Transverse colon (tissue), 4 donors: ENCODE data around the gene KAZN. TPM values are rescaled to one million over a fixed set of nuclear protein-coding genes. Genes with fewer than 3 reads are reported as not detected.

Experiments used
- DNase-seq: peaks from one replicate; pipeline ENCODE4 v3.0.0-alpha.2; 2019
- H3K27ac ChIP-seq, 4 donors: fragments of 200-600 bp; sonication (generic); 2 replicates each; pipeline ENCODE4 v1.5.1; 2016 to 2018; ENCODE audit warnings: inconsistent platforms in 4 of 4
- H3K27me3 ChIP-seq: fragments of 200-600 bp; sonication (generic); 2 replicates; pipeline ENCODE4 v1.5.1; 2017; ENCODE audit warnings: inconsistent platforms
- H3K36me3 ChIP-seq, 4 donors: fragments of 200-600 bp; sonication (generic); 2 replicates each; pipeline ENCODE4 v1.5.1; 2017 to 2019; ENCODE audit warnings: inconsistent platforms in 4 of 4
- H3K4me1 ChIP-seq, 4 donors: fragments of 200-600 bp; sonication (generic); 2 replicates each; pipeline ENCODE4 v1.5.1; 2017 to 2020; ENCODE audit warnings: inconsistent platforms in 4 of 4
- H3K4me3 ChIP-seq, 4 donors: fragments of 200-600 bp; sonication (generic); 1 replicate in 1 of 4; 2 replicates in 3 of 4; pipeline versions ENCODE4 v1.5.1 to v1.6.1; 2017 to 2019; ENCODE audit warnings: inconsistent platforms in 4 of 4
- H3K9me3 ChIP-seq, 2 donors: fragments of 200-600 bp; sonication (generic); 2 replicates each; pipeline ENCODE4 v1.5.1; 2017 to 2019; ENCODE audit warnings: inconsistent platforms in 2 of 2
- EP300 ChIP-seq: sonication (generic); formaldehyde crosslinking; IDR thresholded peaks from one replicate; pipeline ENCODE4 v1.6.1; 2017; ENCODE audit warnings: antibody characterized with exemption, low read depth
- POLR2A ChIP-seq: fragments of 450-650 bp; IDR thresholded peaks from one replicate; pipeline ENCODE4 v1.6.1; 2016; ENCODE audit warnings: antibody characterized with exemption, mild to moderate bottlenecking, moderate library complexity
- POLR2AphosphoS5 ChIP-seq, 3 donors: sonication (generic); formaldehyde crosslinking; IDR thresholded peaks; one replicate each; pipeline ENCODE4 v1.6.1; 2016; ENCODE audit warnings: antibody characterized with exemption in 3 of 3
- WGBS, 2 donors: methylation state at CpG; one replicate each; pipeline ENCODE4 v1.1.5; 2018; ENCODE audit warnings: low coverage in 1 of 2; 5-methylcytosine and 5-hydroxymethylcytosine counted together
- in situ Hi-C, 4 donors: fragments of 200-750 bp; cut with MboI; loops; one replicate each; pipeline versions ENCODE4 v1.15.0 to v1.15.1; 2017; ENCODE audit warnings: low sequenced_read_pairs in 3 of 4, low pct_ligation_motif_present in 1 of 4, low pct_unique_long_range_greater_than_20kb in 1 of 4
- intact Hi-C: fragments of 100-400 bp; cut with DNase I; formaldehyde crosslinking; loops from one replicate; pipeline ENCODE4 v1.15.1; 2023; ENCODE audit warnings: low total_unique reads
- total RNA-seq, 4 donors: library from RNA; depleted of rRNA; stranded (reverse); fragments of >200 nt; gene quantifications; one replicate each; pipeline ENCODE4 v1.1.0, GENCODE V29; 2016
- TF ChIP-seq, protein P1 (sequence below), 5 experiments: fragments of 200-600 bp in 3 of 5; fragments of 450-650 bp in 2 of 5; sonication (generic) in 3 of 5; IDR thresholded peaks; 1 replicate in 2 of 5; 2 replicates in 3 of 5; pipeline ENCODE4 v1.5.1; 2016 to 2017; ENCODE audit warnings: antibody characterized with exemption in 5 of 5, inconsistent platforms in 3 of 5, mild to moderate bottlenecking in 2 of 5, moderate library complexity in 1 of 5

KAZN gene
- total RNA-seq, 4 donors from 2014 or later: 12.0 to 17.1 (median 16.2) TPM

- 91 to 92% methylated on average over 4 to 15 of the region's 15 CpGs for WGBS, 2 donors
- TF ChIP-seq POLR2A (no peak), EP300 (no peak), POLR2AphosphoS5 (IDR thresholded peaks at IDR 0.05) (no peak)
- TF ChIP-seq, protein P1, sequence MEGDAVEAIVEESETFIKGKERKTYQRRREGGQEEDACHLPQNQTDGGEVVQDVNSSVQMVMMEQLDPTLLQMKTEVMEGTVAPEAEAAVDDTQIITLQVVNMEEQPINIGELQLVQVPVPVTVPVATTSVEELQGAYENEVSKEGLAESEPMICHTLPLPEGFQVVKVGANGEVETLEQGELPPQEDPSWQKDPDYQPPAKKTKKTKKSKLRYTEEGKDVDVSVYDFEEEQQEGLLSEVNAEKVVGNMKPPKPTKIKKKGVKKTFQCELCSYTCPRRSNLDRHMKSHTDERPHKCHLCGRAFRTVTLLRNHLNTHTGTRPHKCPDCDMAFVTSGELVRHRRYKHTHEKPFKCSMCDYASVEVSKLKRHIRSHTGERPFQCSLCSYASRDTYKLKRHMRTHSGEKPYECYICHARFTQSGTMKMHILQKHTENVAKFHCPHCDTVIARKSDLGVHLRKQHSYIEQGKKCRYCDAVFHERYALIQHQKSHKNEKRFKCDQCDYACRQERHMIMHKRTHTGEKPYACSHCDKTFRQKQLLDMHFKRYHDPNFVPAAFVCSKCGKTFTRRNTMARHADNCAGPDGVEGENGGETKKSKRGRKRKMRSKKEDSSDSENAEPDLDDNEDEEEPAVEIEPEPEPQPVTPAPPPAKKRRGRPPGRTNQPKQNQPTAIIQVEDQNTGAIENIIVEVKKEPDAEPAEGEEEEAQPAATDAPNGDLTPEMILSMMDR (IDR thresholded peaks at IDR 0.05): no peak
- peaks cover 10% of the 10 kb centered on the region for H3K27me3 ChIP-seq
- no peaks in the 10 kb centered on the region for H3K4me1 ChIP-seq
- in situ Hi-C loops (no loop called here), intact Hi-C loops (no loop called here)
- no peak for DNase-seq
- H3K36me3 ChIP-seq: no peaks in the 10 kb centered on the region
- H3K27ac ChIP-seq: no peak overlapping the region
- H3K4me3 ChIP-seq: no peak overlapping the region
- no peaks in the 10 kb centered on the region for H3K9me3 ChIP-seq
Measured at GRCh38 chr1:15098176-15099125, 500.0 kb downstream of the KAZN start.

- Histone ChIP-seq H3K27ac (no peak overlapping the region), H3K27me3 (peaks cover 10% of the 10 kb centered on the region), H3K4me1 (no peaks in the 10 kb centered on the region), H3K9me3 (peaks cover 0 to 3% of the 10 kb centered on the region in 2 donors), H3K36me3 (no peaks in the 10 kb centered on the region), H3K4me3 (no peak overlapping the region)
- in situ Hi-C loops: no loop called here
- no peak for TF ChIP-seq POLR2AphosphoS5 (IDR thresholded peaks at IDR 0.05)
- TF ChIP-seq POLR2A: no peak
- TF ChIP-seq, protein P1 (IDR thresholded peaks at IDR 0.05): no peak
- TF ChIP-seq EP300: no peak
- no peak for DNase-seq
- intact Hi-C loops: no loop called here
- WGBS, 2 donors: 52 to 53% methylated on average over 5 to 15 of the region's 15 CpGs
Measured at GRCh38 chr1:15099441-15100120, 501.1 kb downstream of the KAZN start.

- in situ Hi-C loops (no loop called here), intact Hi-C loops (no loop called here)
- Histone ChIP-seq H3K27me3 (peaks cover 10% of the 10 kb centered on the region), H3K4me3 (no peak overlapping the region), H3K36me3 (no peaks in the 10 kb centered on the region), H3K4me1 (no peaks in the 10 kb centered on the region), H3K9me3 (peaks cover 0 to 8% of the 10 kb centered on the region in 2 donors), H3K27ac (no peak overlapping the region)
- TF ChIP-seq, protein P1 (IDR thresholded peaks at IDR 0.05): peak; percentile 83 to 94 (median 89)
- TF ChIP-seq POLR2A: no peak
- peak; percentile 44 for DNase-seq
- 0 to 18% methylated on average over 1 to 16 of the region's 16 CpGs for WGBS, 2 donors
Measured at GRCh38 chr1:15100121-15100879, 501.8 kb downstream of the KAZN start.
